HG02642 (cell line): Measurements from ENCODE around the gene C16orf54.
"Not testable (repeated sequence)": the region's sequence is repeated elsewhere in the genome, so short reads cannot be mapped to it uniquely, and the experiment has no call there.

Experiments
- ATAC-seq: cut with Tn5 transposase; IDR thresholded peaks from one replicate; pipeline ENCODE4 v1.9.1; 2021; ENCODE audit warnings: mild to moderate bottlenecking; ENCODE audit not compliant: unreplicated experiment, poor library complexity

Gene C16orf54

DNA sequence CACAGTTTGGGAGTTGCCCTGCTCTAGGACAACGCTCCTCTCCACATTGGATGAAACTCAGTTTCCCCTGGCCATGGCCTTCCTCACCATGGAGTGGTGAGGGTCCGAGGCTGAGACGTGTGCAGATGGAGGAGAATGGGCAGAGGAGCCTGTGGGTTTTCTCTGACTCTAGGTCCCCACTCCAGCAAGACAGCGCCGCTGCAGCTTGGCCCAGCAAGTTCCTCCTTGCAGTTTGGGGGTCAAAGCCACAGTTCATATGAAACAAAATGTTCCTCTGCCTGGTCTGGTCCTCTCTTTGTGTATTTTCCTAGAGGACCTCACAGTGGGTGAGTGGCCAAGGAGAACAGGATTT lies 2.3 kb downstream of the C16orf54 start:
- ATAC-seq: no peak

DNA sequence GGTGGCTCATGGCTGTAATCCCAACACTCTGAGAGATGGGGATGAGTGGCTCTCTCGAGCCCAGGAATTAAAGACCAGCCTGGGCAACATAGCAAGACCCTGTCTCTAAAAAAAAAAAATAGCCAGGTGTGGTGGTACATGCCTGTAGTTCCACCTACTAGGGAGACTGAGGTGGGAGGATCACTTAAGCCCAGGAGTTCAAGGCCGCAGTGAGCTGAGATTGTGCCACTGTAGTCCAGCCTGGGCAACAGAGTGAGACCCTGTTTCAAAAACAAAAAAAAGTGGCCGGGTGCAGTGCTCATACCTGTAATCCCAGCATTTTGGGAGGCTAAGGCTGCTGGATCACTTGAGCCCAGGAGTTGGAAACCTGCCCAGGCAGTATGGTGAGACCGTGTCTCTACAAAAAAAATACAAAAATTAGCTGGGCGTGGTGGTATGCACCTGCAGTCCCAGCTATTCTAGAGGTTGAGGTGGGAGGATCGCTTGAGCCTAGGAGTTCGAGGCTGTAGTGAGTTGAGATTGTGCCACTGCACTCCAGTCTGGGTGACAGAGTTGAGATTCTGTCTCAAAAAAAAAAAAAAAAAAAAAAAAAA lies 3.0 kb downstream of the C16orf54 start:
- ATAC-seq: no peak

DNA sequence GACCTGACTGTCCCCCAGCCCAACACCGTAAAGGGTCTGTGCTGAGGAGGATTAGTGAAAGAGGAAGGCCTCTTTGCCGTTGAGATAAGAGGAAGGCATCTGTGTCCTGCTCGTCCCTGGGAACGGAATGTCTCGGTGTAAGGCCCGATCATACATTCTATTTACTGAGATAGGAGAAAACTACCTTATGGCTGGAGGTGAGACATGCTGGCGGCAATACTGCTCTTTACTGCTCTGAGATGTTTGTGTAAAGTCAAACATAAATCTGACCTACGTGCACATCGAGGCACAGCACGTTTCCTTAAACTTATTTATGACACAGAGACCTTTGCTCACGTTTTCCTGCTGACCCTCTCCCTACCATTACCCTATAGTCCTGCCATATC lies 5.2 kb downstream of the C16orf54 start:
- ATAC-seq: not testable (repeated sequence)

DNA sequence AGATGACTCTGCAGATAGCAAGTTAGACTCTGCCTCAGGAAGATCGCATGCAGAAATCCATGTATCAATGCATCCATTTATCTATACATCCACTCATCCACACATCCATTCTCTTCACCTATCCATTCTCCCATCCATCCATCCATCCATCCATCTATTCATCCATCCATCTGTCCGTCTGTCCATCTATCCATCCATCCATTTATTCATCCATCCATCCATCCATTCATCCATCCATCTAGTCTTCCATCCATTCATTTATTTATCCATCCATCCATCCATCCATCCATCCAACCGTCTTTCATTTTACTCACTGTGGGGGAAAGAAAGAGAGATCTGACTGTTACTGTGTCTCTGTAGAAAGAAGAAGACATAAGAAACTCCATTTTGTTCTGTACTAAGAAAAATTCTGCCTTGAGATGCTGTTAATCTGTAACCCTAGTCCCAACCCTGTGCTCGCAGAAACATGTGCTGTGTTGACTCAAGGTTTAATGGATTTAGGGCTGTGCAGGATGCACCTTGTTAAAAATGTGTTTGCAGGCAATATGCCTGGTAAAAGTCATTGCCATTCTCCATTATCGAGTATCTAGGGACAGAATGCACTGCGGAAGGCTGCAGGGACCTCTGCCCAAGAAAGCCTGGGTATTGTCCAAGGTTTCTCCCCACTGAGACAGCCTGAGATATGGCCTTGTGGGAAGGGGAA lies 5.7 kb downstream of the C16orf54 start:
- not testable (repeated sequence) for ATAC-seq

DNA sequence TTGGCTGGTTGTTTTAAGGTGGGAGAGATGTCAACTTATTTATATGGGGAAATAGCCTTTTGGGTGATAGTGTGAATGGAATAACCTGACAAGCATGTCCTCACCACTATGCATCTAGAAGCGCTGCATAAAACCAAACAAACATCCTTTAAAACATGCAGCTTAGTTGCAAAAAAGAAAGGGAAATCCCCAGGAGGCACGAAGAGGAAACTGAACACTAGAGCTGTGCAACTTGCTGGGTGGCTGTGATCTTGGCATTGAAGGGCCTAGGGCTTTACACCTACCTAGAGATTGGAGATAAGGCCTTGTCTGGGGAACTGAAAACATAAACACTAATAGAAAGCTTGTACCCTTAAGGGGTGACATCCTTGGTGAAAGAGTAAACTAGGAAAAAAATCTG lies 7.3 kb downstream of the C16orf54 start:
- no peak for ATAC-seq

DNA sequence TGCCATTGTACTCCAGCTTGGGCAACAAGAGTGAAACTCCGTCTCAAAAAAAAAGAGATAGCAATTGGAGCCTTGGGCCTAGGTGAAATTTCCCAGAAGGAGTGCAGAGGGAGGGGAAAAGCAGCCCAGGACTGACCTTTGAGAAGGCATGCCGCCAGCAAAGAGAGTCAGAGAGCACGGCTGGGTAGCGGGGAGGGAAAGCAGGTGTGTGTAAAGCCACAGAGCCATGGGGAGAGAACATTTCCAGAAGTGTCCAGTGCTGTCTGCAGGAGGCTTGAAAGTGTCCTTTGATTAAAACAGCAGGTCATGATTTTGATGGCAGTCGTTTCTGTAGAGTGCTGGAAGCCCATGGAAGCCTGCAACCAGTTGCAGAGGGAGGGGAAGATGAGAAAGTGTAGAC lies 8.1 kb downstream of the C16orf54 start:
- ATAC-seq: no peak

DNA sequence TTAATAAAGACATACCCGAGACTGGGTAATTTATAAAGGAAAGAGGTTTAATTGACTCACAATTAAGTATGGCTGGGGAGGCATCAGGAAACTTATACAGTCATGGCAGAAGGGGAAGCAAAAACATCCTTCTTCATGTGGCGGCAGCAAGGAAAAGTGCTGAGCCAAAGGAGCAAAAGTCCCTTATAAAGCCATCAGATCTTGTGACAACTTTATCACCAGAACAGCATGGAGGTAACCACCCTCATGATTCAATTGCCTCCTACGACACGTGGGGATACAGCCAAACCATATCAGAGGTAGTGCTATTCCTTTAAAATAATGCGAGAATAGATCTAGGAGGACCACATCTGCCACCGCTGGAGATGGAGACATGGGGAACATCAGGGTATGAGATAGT lies 9.0 kb downstream of the C16orf54 start:
- ATAC-seq: no peak

DNA sequence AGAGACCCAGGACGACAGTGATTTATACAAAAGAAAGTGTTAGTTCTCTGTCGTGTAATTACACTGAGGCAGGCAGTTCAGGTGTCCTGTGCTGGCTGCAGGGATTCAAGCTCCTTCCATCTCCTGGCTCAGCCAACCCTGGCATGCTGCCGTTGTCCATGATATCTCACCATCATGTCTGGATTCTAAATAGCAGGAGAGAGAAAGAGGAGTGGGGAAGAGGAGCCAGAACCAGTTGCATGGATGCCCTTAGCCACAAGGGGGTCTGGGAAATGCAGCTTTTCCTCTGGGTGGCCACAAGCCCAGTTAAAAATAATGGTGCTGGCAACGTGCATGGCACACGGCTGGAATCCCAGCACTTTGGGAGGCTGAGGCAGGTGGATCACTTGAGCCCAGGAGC lies 9.7 kb downstream of the C16orf54 start:
- ATAC-seq: no peak

DNA sequence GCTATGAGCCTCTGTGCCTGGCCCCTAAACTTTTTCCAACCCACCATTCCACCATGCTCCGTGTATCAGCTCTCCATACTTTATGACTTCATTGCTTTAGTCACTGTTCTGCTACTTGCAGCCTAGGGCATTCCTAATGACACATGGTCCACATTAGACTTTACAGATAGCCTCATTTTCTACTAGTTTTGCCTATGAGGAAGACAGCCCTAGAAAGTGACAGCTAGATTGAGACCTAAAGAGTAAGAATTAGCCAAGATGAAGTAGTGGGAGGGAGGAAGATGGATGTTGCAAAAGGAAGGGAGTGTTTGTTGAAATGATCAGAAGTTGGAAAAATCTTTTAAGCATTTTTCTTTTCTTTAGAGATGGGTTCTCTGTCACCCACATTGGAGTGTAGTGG lies 11.0 kb downstream of the C16orf54 start:
- no peak for ATAC-seq

DNA sequence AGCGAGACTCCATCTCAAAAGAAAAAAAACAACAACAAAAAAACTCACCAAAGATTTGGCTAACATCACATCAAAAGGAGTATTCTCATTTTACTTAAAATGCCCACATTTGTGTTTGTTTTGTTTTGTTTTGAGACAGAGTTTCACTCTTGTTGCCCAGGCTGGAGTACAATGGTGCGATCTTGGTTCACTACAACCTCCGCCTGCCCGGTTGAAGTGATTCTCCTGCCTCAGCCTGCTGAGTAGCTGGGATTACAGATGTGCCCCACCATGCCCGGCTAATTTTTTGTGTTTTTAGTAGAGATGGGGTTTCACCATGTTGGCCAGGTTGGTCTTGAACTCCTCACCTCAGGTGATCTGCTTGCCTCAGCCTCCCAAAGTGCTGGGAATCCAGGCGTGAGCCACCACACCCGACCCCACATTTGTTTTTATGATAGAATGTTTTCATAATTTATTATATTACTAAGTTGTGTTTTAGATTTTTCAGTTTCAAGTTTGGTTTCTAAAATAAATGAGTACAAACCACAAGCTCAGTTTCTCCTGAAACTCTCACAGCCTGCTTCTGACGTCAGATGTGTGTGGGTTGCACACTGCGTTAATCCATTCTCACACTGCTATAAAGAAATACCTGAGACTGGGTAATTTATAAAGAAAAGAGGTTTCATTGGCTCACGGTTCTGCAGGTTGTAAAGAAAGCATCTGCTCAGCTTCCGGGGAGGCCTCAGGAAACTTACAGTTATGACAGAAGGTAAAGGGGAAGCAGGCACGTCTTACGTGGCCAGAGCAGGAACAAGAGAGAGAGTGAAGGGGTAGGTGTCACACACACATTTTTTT lies 13.8 kb downstream of the C16orf54 start:
- peak; percentile 56 for ATAC-seq

DNA sequence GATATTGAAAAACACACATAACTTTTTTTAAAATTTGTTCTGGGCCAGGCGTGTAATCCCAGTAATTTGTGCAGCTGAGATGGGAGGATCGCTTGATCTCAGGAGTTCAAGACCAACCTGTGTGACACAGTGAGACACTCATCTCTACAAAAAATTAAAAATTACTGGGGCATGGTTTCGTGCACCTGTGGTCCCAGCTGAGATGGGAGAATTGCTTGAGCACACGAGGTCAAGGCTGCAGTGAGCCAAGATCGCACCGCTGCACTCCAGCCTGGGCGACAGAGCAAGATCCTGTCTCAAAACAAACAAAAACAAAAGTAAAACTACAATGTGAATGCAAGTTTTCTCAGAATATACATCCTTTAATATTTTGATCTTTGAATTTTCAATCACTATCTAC lies 15.1 kb downstream of the C16orf54 start:
- no peak for ATAC-seq

DNA sequence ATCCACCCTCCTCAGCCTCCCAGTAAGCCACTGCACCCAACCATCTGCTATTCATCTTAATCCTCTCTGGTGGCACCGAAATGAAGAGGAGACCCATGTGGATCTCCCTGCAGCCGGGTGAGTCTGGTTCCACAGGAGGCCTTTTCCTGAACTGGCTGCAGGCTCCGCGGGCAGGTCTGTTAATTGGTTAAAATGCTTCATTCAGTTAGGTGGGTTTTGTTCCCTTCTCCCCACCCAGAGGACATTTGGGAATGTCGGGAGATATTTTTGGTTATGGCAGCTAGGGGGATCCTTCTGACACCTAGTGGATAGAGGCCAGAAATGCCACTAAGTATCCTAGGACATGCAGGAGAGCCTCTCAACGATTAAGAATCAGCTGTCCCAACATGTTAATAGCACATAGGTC lies 16.7 kb downstream of the C16orf54 start:
- no peak for ATAC-seq

DNA sequence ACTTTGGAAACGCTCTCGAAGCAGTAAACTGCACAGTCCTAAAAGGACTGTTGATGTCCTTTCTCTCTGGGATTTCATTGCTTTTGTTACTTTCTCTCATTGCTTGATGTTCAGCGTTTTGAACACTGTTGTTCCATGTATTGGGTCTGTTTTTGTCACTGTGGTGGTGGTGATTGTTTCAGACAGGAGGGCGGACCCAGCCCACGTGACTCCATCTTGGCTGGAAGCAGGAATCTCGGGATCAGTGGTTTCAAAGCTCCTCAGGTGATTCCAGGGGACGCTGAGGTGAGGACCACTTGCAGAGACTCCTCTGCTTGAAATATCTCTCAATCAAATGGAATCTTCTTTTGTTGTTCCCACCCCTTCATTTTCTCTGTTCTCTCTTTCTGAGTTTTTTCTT lies 18.3 kb downstream of the C16orf54 start:
- no peak for ATAC-seq

DNA sequence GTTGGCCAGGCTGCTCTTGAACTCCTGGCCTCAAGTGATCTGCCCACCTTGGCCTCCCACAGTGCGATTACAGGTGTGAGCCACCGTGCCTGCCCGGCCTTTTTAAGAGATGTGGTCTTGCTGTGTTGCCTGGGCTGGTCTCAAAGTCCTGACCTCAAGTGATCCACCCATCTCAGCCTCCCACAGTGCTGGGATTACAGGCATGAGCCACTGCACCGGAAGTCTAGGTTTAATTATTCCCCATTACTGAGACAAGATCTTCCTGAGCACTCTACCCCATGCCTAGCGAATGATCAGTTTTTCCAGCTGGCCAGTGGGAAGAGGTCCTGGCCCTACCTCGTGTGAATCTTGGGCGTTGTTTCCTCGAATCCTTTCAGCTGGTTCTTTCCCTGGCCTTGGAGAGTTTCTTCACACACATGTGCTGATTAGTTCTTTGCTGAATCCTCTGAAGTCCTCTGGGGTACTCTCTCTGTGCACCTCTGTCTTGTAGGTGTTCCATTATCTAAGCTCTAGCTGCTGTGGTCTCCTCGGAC lies 18.9 kb downstream of the C16orf54 start:
- no peak for ATAC-seq

DNA sequence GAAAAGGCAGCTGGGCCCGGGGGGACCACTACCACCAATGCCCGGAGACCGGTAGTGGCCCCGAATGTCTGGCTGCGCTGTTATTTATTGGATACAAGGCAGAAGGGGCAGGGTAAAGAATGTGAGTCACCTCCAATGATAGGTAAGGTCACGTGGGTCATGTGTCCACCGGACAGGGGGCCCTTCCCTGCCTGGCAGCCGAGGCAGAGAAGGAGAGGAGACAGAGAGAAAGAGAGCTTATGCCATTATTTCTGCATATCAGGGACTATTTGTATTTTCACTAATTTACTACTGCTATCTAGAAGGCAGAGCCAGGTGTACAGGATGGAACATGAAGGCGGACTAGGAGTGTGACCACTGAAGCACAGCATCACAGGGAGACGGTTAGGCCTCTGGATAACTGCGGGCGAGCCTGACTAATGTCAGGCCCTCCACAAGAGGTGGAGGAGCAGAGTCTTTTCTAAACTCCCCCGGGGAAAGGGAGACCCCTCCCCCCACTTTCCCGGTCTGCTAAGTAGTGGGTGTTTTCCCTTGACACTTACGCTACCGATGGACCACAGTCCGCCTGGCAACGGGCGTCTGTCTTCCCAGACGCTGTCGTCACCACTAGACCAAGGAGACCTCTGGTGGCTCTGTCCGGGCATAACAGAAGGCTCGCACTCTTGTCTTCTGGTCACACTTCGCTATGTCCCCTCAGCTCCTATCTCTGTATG lies 24.5 kb downstream of the C16orf54 start:
- ATAC-seq: not testable (repeated sequence)

DNA sequence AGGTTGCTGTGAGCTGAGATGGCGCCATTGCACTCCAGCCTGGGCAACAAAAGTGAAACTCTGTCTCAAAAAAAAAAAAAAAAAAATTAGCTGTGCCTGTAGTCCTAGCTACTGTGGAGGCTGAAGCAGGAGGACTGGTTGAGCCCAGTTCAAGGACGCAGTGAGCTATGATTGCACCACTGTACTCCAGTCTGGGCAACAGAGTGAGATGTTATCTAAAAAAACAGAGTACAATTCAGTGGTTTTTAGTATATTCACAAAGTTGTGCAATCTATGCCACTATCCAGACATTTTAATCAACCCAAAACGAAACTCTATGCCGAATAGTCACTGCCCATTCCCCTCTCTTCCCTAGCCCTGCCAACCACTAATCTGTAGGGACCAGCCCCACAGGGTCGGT lies 25.1 kb downstream of the C16orf54 start:
- ATAC-seq: no peak

DNA sequence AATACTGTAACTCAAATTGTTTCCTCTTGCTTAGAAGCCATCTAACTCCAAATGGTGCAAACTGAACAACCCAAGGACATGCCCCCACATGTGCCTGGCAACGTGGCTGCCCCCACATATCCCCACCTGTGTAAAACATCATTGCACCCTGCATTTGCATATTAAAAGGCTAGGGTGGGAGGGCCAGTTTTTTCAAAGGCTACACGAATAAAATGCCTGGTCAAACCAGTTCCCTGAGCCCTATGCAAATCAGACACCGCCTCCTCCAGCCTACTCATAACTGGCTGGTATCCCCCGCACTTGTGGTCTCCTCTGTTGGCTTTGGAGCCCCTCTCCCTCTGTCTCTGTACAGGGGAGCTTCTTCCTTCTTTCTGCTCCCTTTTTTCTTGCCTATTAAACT lies 26.7 kb downstream of the C16orf54 start:
- ATAC-seq: no peak

DNA sequence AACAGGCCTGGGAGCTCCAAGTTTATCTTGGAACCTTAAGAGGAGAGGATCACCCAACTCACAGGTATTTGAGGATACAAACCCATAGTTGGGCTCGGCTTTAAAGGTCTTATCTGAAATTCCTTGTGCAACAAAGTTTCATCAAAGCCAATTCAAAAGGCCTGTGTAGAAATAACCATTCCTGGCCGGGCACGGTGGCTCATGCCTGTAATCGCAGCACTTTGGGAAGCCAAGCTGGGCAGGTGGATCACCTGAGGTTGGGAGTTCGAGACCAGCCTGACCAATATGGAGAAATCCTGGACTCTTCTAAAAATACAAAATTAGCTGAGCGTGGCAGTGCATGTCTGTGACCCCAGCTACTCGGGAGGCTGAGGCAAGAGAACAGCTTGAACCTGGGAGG lies 28.7 kb downstream of the C16orf54 start:
- no peak for ATAC-seq

DNA sequence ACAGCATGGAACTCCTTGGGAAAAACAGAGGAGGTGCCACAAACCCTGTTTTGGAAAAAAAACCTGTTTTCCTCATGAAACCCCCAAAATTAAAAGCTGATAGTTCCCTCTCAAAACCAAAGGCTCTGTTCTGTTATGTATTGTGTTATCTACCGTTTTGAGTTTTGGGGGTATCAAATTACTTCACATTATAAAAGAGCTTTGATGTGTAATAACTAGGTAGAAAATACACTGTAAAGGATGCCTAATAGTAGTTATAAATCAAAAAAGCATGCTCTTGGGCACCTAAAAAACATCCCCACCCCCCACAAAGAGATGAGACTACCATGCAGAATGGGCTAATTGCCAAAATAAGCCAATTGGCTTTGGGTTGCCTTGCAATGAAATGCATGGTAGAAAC lies 30.8 kb downstream of the C16orf54 start:
- ATAC-seq: no peak

DNA sequence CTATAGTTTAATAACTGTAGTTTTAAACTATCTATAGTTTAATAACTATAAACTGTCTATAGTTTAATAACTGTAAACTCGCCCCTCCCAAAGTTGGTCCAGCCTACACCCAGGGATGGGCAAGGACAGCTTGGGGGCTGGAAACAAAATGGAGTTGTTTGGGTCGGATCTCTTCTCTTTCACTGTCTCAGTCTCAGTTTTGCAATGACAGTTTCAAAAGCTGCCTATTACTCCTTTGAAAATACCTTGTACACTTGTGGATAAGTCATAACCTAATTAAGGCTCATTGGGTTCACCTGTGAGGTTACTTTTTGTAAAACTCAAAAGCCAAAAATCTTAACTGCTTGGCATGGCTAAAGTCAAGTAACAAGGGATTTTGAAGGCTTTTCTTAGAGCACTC lies 31.4 kb downstream of the C16orf54 start:
- ATAC-seq: no peak

DNA sequence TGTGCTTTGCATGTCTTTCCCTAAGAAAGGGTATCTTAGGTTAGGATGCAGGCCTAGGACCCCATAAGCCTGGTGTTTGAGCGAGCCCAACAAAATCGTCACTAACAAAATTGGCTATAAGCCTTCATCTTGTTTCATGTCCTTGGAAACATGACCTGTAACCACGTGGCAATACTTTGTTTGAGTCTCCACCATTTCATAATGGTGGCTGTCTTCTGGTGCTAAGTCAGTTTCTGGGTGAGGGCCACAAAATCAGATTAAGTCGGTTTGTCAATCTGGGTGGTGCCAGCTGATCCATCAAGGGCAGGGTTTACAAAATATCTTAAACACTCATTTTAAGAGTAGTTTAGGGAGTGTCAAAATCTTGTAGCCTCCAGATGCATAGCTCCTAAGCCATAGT lies 33.0 kb downstream of the C16orf54 start:
- ATAC-seq: no peak
